Keratinocyte (primary cell): Measurements from ENCODE around the gene LAMC3.

Experiments
- EZH2 ChIP-seq: IDR thresholded peaks from one replicate; pipeline ENCODE4 v1.6.1; 2012; ENCODE audit warnings: inconsistent platforms, mild to moderate bottlenecking, low read length, moderate library complexity
- TF ChIP-seq, protein P1 (sequence below), 3 experiments: IDR thresholded peaks in 1 of 3; conservative IDR thresholded peaks in 1 of 3; optimal IDR thresholded peaks in 1 of 3; 2 replicates in 2 of 3; 3 replicates in 1 of 3; pipeline versions ENCODE3 to v1.5.1; 2011; ENCODE audit warnings: low read length in 3 of 3, mild to moderate bottlenecking in 3 of 3, moderate library complexity in 2 of 3, control low read depth in 1 of 3, inconsistent platforms in 1 of 3; ENCODE audit not compliant: insufficient read depth in 2 of 3; ENCODE audit errors: extremely low read depth in 1 of 3

DNA sequence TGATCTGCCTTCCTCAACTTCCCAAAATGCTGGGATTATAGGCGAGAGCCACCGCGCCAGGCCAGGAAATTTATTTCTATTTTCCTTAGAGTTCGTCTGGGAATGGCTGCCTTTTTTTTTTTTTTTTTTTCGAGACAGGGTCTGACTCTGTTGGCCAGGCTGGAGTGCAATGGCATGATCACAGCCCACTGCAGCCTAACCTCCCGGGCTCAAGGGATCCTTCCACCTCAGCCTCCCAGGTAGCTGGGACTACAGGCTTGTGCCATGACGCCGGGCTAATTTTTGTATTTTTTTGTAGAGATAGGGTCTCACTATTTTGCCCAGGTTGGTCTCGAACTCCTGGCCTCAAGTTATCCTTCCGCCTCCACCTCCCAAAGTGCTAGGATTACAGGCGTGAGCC, 888 bp upstream of the LAMC3 start:
- TF ChIP-seq, protein P1, sequence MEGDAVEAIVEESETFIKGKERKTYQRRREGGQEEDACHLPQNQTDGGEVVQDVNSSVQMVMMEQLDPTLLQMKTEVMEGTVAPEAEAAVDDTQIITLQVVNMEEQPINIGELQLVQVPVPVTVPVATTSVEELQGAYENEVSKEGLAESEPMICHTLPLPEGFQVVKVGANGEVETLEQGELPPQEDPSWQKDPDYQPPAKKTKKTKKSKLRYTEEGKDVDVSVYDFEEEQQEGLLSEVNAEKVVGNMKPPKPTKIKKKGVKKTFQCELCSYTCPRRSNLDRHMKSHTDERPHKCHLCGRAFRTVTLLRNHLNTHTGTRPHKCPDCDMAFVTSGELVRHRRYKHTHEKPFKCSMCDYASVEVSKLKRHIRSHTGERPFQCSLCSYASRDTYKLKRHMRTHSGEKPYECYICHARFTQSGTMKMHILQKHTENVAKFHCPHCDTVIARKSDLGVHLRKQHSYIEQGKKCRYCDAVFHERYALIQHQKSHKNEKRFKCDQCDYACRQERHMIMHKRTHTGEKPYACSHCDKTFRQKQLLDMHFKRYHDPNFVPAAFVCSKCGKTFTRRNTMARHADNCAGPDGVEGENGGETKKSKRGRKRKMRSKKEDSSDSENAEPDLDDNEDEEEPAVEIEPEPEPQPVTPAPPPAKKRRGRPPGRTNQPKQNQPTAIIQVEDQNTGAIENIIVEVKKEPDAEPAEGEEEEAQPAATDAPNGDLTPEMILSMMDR (optimal IDR thresholded peaks at IDR 0.05 in 1 of 3, IDR thresholded peaks at IDR 0.05 in 1 of 3, conservative IDR thresholded peaks at IDR 0.05 in 1 of 3; ENCODE audit: extremely low read depth in 1 of 3, insufficient read depth in 2 of 3, low read length in 3 of 3), result no peak
- no peak for TF ChIP-seq EZH2
